ENCODE measurements around the gene ZBTB16. TPM values are rescaled to one million over a fixed set of nuclear protein-coding genes. Genes with fewer than 3 reads are reported as not detected.
A peak's percentile ranks its signal among the peaks of the same experiment; 100 is the strongest.

Gene ZBTB16
- total and polyA plus RNA-seq, 2 experiments from 2014 or later: 0.29 to 1.4 TPM

DNA sequence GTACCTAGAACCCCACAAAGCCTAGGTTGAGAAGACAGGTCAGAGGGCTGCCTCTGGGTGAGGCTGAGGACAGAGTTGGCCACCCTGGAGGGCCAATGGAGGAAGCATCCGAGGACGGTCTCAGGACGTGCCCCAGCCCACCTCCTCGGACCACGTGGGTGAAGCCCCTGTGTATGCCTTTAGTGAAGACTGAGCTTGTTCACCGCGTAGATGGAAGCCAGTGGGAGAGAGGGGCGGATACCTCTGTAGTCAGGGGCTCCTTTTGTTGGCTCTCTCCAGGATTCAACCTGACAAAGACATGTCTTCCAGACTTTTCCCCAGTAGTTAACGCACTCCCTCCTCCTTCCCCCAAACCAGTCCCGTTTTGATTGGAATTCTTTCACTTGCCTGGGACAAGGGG lies 110.7 kb downstream of the ZBTB16 start:
- no peak overlapping the region for H3K4me3 ChIP-seq
- H3K36me3 ChIP-seq (ENCODE audit: insufficient read depth): no peaks in the 10 kb centered on the region
- H3K9me2 ChIP-seq (ENCODE audit: insufficient read depth): no peaks in the 10 kb centered on the region
- Mint-ChIP-seq H3K27ac (no peak overlapping the region), H3K4me1 (peaks cover 28% of the 10 kb centered on the region), H3K9me3 (no peaks in the 10 kb centered on the region), H3K4me3 (no peak overlapping the region), H3K27me3 (ENCODE audit: insufficient read depth, low read depth, poor library complexity) (peaks cover 9% of the 10 kb centered on the region), H3K36me3 (ENCODE audit: low read depth) (no peaks in the 10 kb centered on the region)
- H3K27me3 ChIP-seq (ENCODE audit: insufficient read depth): no peaks in the 10 kb centered on the region
- H2AFZ ChIP-seq: no peak overlapping the region
- H4K20me1 ChIP-seq (replicated peaks; ENCODE audit: insufficient read depth): no peaks in the 10 kb centered on the region
- H3K4me2 ChIP-seq: no peak overlapping the region
- H3K27ac ChIP-seq (ENCODE audit: low read depth): no peak overlapping the region
- no peaks in the 10 kb centered on the region for H3K79me2 ChIP-seq (replicated peaks; ENCODE audit: insufficient read depth)
- DNase-seq (ENCODE audit: low spot score) (no peak), ATAC-seq (peak; percentile 63)
- no peaks in the 10 kb centered on the region for H3F3A ChIP-seq (replicated peaks; ENCODE audit: low read depth)
- TF ChIP-seq EZH2phosphoT487 (IDR thresholded peaks at IDR 0.05; ENCODE audit: unreplicated experiment) (no peak), POLR2AphosphoS5 (IDR thresholded peaks at IDR 0.05; ENCODE audit: low read depth) (no peak), CTCF (conservative IDR thresholded peaks at IDR 0.05; ENCODE audit: low read depth in 2 of 2) (no peak), EZH2 (IDR thresholded peaks at IDR 0.05; ENCODE audit: low read depth, unreplicated experiment) (no peak), STAT1 (IDR thresholded peaks at IDR 0.05; ENCODE audit: unreplicated experiment) (no peak), ZNF462 (CRISPR knock-in tag; IDR thresholded peaks at IDR 0.05) (no peak)
- TF ChIP-seq, protein P1, sequence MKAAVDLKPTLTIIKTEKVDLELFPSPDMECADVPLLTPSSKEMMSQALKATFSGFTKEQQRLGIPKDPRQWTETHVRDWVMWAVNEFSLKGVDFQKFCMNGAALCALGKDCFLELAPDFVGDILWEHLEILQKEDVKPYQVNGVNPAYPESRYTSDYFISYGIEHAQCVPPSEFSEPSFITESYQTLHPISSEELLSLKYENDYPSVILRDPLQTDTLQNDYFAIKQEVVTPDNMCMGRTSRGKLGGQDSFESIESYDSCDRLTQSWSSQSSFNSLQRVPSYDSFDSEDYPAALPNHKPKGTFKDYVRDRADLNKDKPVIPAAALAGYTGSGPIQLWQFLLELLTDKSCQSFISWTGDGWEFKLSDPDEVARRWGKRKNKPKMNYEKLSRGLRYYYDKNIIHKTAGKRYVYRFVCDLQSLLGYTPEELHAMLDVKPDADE (IDR thresholded peaks at IDR 0.05): no peak
- peaks cover 16% of the 10 kb centered on the region for H3K4me1 ChIP-seq (ENCODE audit: insufficient read depth)

Measured in GM23338 (cell line).